GM21825 (cell line): Measurements from ENCODE around the gene BAK1.

ENCODE experiments used
- ATAC-seq: cut with Tn5 transposase; IDR thresholded peaks from one replicate; pipeline ENCODE4 v1.9.1; 2021; ENCODE audit warnings: mild to moderate bottlenecking, moderate library complexity; ENCODE audit not compliant: unreplicated experiment

BAK1 gene

DNA sequence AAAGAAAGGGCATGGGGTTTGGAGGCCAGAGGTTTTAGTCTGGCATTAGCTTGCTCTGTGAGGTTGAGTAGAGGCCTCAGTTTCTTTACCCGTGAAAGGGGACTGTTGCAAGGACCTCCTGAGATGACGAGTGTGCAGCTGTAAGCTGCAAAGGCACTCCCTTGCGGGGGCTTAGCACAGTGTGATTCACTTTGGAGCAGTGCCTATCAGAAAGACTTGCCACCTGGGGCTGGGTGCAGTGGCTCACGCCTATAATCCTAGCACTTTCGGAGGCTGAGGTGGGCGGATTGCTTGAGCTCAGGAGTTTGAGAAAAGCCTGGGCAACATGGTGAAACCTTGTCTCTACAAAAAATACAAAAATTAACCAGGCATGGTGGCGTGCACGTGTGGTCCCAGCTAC, 7.5 kb upstream of the BAK1 start:
- no peak for ATAC-seq

DNA sequence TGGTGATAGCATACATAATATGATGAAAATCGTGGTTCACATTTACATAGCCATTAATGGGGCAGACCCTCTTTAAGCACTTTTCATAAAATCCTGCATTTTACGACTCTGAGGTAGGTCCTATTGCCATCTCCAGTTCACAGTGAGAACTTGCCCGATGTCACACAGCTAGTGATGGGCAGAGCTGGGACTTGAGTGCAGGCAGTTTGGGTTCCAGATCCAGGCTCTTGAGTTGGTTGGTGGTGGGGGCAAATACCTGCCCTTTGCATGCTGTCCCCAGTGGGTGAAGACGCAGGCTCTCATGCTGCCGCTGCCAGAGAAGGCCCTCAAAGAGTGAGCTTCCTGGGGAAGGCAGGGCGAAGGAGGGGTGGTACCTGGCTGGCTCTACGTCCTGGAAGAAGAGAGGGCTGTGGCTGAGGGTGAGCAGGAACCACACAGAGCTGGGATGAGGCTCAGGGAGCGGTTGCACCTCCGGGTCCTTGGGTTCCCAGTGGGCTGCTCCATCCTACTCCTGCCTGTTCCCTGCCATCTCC, 6.1 kb upstream of the BAK1 start:
- no peak for ATAC-seq

DNA sequence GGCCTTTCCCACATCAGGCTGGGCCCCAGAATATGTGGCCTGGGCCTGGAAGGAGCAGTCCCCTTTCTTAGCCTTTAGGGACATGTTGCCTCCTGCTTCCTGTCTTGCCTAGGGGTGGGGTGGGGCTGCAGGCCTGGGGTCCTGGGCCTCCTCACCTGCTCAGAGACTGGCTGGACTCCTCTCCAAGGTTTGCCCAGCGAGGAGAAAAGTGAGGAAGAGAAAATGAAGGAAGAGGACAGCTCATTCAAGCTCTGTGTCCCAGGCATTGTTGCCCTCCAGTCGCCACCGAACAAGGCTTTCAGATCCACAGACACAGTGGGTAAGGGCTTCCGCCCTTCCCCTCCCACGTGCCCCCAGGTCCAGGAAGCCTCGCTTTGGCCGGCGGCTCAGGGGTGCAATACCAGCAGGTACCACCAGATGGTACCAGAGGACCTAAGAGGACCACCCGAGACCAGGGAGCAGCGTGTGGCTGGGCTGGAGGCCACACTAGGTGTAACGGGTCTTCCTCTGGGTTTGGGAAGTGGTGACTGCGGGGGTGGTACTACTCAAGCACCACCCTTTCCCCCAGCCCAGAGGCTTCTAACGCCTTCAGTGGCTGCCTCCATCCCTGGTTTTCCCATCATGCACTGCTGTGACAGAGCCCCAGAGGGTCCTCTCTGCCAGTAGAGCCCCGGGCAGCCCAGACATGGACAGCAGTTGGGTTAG, 5.5 kb upstream of the BAK1 start:
- peak; percentile 51 for ATAC-seq

DNA sequence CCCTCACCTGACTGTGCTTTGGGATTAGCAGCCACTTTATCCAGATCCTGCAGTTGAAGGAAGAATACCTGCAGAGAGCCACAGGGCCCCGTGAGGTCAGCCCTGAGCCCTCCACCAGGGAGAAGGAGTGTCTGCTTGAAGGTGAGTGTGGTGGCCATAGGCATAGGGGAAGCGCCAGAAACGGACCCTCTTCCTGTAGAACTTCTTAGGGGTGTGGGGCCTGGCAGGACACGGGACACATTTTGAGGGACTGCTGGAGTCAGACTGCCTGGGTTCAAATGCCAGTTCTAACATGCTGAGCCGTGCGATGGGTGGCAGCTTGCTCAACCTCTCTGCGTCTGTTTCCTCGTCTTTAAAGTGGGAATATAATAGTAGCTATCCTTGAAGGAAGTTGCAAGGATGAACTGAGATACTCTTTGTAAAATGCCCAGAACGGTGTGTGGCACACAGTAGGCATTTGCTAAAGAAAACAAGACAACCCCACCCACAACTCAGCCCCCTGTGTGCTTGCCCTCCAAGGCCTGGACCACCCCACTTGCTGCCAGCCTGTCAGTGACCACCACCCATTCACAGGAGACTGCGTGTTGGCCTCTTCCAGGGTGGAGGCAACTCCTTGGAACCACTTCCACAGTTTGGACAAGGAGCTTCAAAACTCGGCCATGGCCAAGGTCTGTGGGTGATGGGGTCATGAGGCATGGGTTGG, 4.8 kb upstream of the BAK1 start:
- no peak for ATAC-seq

DNA sequence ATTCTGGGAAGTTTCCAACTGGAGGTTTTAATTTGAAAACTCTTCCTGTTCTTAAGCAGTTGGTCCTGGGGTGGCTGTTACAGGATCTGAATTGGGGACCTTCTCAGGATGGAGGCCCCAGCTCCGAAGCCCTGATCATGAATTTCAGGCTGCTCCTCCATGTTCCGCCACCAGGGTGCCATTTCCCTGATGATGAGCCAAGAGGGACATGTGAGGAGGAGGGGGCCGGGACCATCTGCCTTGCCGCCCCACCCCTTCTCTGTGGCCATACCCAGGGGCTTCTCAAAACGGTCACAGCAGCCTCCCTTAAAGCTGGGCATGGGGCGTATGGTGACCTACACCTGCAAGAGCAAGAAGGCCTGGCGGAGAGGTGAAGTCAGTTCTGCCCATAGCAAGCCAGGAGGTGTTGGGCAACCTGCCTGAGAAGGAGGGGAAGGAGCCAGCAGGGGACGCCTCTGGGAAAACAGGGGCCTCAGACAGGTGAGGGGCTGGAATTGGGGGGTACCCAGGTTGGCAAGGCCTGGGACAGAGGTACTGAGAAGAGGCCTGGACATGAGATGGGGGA, 3.6 kb upstream of the BAK1 start:
- ATAC-seq = no peak

DNA sequence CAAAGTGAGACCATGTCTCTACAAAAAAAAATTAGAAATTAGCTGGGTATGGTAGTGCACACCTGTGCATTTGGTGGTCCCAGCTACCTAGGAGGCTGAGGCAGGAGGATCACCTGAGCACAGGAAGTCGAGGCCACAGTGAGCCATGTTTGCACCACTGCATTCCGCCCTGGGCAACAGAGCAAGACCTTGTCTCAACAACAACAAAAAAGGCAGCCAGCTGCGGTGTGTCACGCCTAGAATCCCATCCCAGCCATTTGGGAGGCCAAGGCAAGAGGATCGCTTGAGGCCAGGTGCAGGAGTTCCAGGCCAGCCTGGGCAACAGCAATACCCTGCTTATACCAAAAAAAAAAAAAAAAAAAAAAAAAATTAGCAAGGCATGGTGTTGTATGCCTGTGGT, 1.1 kb upstream of the BAK1 start:
- ATAC-seq = no peak

DNA sequence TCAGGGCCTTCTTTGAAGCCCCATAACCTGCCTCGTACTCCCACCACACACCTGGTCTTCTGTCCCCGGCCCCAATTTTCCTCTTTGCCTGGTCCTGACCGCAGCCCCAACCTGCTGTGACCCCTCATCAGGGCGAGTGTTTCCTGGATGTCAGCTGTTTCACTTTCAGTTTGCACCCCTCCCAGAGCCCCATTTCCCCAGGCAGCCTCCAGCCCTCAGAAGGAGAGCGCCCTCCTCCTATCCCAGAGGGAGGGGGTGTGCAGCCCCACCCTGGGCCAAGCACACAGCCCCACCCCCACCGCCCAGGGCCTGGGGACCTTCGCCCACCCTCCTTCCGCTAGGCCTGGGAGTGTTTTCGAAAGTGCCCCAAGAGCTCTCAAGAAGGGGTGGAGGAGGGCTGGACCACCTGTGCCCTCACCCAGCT, 1.5 kb downstream of the BAK1 start:
- no peak for ATAC-seq

DNA sequence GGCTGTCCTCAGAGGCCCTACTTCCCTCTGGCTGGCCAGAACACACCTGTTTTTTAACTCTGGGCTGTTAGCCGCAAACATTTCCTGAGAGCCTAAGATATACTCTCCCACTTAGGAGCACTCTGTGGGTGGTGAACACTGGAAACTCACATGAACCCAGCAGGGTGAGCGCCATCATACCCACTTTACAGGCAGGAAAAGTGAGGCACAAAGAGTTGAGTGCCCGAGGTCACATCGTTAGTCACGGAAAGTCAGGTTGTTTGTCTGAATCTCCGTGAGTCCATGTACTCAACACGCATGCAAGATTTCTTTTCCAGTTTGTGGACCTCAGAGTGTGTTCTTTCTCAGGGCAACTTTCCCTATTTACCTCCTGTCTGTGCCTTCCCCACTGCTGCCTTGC, 1.9 kb downstream of the BAK1 start:
- ATAC-seq = no peak

DNA sequence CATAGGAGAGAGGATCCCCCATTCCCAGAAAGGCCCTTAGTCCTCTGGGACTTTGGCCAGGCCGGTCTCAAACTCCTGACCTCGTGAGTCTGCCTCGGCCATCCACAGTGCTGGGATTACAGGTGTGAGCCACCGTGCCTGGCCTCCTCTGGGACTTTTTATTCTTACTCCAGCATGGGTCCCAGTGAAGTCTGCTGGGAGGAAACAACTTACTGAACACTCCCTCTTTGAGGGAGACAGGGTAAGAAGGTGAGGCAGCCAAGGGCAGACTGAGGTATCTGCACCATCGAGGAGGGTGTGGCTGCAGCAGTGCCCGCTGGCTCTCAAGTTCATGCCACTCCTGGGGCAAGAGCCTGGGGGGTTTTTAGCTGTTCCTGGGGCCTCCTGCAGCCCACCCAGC, 2.4 kb downstream of the BAK1 start:
- no peak for ATAC-seq

DNA sequence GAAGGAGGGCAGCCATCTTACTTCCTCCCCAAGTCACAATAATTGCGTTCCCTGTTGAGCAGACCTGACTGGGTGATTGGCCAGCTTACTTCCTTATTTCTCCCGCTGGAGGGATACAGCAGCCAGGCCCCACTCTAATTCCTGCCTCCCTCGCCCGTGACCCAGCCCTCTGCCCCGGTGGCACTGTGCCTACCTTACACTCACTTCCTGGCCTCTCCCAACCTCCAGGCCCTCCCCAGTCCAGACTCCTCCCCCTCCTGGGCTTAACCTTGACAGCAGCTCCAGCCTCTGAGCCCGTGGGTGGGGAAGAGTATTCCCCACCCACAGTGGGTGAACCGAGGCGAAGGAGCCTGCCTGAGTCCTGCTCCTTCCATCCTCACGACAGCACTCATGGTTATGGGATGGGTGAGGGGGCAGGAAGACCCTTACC, 3.0 kb downstream of the BAK1 start:
- ATAC-seq = no peak

DNA sequence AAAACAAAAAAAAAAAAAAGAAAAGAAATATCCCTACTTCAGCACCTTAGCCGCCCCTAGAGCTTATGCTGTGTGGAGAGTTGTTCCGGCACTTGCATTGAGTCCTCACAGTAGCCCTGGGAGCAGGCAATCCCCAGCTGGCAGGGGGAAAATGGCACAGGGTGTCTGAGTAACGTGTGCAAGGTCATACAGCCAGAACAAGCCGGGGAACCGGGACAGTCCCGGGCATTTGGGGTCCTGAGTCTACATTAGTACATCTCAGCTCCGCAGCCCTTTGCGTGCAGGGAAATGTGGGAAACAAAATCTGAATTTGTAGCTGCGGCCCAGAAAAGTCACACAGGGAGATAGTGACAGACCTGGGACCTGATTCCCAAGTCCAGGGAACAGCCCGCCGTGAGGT, 3.4 kb downstream of the BAK1 start:
- no peak for ATAC-seq

DNA sequence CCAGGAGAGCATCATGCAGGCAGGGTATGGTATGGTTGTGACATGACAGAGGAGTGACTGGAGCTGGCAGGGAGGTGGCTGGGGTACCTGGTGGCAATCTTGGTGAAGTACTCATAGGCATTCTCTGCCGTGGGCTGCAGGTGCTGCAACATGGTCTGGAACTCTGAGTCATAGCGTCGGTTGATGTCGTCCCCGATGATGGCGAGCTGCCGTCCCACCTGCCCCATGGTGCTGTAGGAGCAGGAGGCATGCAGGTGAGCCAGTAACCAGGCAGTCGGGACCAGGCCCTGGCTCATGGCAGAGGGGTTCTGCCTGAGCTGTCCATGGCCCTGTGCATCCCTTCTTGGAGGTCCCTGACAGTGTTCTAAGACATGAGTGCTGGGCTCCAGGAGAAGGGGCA, 4.9 kb downstream of the BAK1 start:
- no peak for ATAC-seq

DNA sequence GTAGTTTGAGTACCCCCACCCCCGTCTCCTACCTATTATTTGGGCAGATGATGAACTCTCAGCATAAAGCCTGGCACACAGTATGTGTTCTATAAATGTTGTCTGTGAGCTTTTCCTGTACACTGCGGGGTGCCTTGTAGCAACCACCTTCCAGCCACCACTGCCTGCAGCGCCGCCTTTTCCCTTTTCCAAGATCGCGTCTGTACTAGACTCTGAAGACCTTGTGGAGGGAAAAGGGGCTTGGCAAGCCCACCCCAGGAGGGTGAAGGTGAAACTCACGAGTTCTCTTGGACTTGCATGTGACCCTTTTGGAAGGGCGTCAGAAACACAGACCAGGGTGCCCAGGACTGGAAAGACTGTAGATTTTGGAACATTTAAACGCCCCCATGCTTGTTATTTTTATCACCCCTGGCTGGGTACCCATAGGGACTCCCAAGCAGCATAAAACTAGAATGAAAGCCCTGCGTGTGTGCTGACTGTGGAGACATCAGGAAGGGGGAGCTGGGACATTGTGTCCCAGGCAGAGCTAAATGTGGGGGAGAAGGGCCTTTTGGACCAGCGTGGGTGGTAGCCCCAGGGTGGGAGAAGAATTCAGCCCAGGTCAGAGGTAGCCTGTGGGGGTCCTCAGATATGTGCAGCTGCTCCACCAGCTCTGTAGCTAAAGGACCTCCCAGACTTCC, 8.3 kb downstream of the BAK1 start:
- no peak for ATAC-seq

DNA sequence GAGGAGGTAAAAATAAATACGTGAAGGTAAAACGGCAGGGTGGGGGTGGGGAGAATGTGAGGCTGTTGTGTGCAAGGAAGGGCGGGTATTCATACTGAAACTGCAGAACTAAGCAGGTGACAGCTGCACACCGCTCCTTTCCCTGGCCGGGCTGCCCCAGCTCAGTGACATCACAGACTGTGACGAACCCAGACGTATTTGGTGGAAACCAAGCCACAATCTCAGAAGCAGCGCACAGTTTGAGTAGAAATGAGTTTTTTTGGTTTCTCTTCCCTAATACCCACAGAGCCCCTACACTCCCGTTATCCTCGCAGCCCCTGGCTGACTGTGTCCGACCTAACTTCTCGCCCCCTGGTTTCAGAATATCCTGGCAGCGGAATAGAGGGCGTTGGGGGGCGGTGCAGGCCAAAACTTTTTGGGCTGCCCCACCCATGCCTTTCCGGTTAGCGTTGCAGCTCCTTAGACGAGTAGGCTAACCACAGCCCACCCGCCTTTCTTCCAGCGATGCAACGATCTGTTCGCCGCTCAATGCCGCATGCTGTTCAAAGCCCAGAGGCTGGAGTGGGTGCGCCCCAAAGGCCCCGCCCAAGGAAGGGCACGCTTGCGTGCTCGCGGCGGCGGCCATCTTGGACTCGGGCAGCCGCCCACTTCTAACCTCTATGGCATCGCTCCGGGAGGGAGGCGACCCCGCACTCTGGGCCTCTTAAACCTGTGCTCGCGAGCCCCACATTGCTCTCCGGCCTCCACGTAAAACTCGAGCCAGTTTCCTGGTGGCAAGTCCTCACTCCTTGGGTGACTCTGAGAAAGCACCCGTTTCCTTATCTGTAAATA, 9.1 kb downstream of the BAK1 start:
- ATAC-seq = peak; percentile 75

DNA sequence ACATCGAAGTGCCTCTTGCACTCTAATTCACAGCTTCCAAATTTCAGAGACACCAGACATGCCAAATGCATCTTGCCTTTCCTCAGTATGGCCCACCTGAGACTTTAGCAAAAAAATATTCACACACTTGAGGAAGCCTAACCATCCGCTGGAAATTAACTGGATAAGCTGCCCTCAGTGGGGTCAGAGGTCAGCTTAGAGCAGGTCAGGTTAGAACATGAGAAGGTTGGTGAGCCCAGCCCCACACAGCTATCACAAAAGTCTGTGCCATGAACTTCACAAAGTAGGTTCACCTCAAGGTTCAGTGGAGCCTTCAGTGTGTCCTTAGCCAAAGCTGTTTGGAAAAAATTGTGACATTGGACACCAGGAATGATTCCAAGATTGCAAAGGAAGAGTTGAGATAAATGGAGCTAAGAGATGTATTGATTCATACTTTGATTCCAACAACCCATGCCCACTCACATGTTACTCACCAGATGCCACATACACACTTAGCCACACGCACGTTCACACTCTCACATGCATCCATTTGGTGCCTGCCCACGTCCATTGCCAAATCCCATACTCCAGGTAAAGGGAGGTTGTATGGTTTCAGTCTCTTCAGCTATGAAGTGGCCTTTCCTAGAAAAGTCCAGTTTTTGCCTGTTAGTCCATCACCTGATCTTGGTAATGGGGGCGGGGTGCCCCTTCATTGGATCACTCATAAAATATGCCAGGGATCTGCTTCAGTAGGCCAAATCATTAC, 11.1 kb downstream of the BAK1 start:
- ATAC-seq = no peak

DNA sequence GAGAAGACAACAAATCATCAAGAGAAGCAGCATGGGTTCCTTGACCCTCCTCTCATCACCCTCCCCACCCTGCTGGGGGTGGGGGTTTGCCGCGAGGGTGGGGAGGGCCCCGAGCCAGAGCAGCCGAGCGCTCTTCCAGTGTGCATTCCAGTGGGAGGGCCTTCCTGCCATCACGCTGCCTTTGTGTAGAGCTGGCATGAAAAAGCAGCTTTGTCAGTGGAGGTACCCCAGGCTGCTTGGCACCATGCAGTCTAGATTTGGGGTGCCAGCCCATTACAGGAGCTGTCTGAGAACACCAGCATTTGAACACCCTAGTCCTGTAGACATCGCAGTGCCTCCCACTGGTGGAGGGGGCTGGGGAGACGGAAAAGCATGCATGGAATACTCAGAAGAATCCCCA, 12.2 kb downstream of the BAK1 start:
- ATAC-seq = no peak

DNA sequence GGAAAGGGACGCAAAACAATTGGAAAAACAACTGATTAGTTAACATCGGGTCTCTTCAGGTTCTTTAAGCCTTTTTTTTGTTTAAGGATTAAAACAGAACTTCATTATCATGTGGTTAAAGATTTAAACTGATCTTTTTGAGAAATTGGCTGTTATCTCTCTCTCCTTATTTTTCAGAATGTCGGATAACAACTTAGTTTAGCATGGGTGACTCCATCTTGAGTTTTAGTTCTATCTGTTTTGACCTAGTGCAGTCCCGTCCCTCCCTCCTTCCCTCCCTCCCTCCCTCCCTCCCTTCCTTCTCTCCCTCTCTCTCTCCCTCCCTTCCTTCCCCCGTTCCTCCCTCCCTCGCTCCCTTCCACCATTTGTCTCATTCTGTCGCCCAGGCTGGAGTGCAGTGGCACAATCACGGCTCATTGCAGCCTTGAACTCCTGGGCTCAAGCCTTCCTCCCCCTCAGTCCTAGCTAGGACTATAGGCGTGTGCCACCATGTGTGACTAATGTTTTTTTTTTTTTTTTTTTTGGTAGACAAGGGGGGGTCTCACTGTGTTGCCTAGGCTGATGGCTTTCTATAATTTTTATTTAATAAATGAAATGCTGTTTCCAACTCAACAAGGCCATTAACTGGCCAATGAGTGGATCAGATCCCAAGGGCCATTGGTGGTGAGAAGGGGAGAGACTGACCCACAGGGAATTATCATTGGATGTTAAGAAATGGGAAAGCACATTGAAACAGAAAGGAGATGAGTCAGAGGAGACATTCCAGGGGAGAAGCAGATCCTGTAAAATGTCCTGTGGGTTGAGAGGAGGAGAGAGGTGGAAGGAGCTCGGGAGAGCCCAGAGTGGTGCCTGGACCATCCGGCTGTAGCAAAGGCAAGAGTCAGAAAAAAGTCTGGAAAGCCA, 13.6 kb downstream of the BAK1 start:
- no peak for ATAC-seq

DNA sequence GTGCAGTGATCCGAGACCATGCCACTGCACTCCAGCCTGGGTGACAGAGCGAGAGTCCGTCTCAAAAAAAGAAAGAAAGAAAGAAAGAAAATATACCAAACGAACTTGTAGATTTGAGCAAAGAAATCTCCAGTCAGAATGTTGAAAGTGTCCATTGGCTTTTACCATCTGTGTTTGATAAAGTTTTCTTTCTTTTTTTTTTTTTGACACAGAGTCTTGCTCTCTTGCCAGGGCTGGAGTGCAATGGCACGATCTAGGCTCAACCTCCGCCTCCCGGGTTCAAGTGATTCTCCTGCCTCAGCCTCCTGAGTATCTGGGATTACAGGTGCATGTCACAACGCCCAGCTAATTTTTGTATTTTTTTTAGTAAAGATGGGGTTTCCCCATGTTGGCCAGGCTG, 21.3 kb downstream of the BAK1 start:
- ATAC-seq = no peak

DNA sequence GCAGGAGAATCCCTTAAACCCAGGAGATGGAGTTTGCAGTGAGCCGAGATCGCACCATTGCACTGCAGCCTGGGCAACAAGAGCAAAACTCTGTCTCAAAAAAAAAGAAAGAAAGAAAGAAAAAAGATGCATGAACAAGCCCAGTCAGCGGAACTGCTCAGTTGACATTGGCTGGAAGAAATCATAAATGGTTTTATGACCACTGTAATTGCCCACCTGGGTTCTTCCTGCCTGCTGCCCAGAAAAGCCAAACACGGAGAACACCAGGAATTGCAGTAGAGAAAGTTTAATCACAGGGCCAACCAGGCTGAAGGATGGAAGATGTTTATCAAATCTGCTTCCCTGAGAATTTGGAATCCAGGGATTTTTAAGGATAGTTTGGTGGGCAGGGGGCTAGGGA, 22.7 kb downstream of the BAK1 start:
- no peak for ATAC-seq
